GM21737 (cell line): ENCODE data around the gene ZNF365.
"Not testable (repeated sequence)": the region's sequence is repeated elsewhere in the genome, so short reads cannot be mapped to it uniquely, and the experiment has no call there.

ENCODE experiments used
- ATAC-seq: cut with Tn5 transposase; IDR thresholded peaks from one replicate; pipeline ENCODE4 v1.9.1; 2021; ENCODE audit warnings: mild to moderate bottlenecking, moderate library complexity; ENCODE audit not compliant: unreplicated experiment

ZNF365 gene

DNA sequence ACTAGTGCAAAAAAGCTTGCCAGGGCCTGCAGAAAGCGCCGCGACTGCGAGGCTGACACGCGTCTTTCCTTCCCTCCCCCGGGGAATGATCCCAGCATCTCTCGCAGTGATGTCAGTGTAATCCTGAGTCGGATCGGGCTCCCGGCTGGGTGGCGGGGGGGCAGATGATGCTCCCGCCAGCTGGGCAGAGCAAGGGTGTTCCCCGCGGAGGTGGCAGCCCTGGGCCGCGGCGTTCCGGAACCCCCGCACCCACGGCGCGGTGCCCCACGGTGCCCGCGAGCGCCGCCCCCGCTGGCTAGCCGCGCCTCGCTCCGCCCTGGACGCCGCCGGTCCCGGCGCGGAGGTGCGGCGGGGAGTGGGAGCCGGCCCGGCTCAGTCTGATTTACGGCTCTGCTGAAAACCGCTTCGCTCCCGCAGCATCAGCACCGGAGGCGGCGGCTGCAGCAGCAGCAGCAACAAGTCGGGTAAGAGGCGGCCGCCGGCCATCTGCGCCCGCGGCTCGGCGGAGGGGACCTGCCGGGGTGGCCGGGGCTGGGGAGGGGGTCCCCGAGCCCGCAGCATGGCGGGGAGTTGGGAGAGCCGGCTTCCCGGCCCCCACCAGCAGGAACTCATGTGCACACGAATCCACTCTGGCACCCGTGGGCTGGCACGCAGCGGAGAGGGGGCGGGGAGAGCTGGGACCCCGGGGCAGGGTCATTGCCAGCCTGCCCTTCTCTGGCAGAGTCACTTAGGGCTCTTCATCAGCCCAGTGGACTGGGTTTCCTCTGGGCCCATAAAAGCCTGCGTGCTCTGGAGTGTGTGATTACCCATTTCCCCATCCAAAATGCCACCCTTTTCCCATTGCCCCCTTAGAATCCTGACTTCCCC is at the start of gene ZNF365:
Gene ZNF365 (plus strand): TSS at position 375 of the 867 bp plus-strand sequence. CDS start 1,825 bp downstream, outside the sequence.
- no peak for ATAC-seq

- ATAC-seq = no peak
Measured at GRCh38 chr10:62326176-62326575, 48.0 kb upstream of the ZNF365 start.

DNA sequence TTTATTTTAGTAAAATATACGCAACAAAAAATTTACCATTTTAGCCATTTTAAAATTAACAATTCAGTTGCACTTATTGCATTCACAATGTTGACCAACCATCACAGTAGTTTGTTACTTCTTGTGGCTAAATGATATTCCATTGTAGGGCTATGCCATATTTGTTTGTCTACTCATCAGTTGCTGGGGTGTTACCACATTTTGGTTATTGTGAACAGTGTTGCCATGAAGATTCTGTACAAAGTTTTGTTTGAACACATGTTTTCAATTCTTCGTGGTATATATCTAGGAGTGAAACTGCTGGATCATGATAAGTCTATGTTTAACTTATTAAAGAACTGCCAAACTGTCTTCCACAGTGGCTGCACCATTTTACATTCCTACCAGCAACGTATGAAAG is 46.3 kb upstream of the ZNF365 start:
- no peak for ATAC-seq

DNA sequence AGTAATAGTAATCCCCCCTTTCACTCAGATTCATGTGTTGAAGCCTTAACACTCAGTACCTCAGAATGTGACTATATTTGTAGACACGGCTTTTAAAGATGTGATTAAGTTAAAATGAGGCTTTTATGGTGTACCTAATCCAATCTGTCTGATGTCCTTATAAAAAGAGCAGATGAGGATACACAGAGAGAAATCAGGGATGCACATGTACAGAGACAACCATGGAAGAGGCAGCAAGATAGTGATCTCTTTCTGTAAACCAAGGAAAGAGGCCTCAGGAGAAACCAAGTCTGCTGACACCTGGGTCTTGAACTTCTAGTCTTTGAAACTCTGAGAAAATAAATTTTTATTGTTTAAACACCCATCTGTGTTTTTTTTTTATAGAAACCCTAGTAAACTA is 44.0 kb upstream of the ZNF365 start:
- no peak for ATAC-seq

DNA sequence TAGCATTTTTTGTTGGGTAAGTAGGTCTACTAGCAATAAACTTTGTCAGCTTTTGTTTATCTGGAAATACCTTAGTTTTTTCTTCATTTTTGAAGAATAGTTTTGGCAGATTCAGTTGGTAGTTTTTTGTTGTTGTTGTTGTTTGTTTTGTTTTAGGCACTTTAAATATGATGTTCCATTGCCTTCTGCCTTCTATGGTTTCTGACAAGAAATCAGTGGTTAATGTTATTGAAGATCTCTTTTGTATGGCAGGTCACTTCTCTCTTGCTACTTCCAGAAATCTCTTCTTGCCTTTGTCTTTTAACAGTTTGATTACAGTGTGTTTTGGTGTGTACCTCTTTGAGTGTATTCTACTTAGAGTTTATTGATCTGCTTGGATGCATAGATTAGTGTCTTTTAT is 41.8 kb upstream of the ZNF365 start:
- ATAC-seq = no peak

DNA sequence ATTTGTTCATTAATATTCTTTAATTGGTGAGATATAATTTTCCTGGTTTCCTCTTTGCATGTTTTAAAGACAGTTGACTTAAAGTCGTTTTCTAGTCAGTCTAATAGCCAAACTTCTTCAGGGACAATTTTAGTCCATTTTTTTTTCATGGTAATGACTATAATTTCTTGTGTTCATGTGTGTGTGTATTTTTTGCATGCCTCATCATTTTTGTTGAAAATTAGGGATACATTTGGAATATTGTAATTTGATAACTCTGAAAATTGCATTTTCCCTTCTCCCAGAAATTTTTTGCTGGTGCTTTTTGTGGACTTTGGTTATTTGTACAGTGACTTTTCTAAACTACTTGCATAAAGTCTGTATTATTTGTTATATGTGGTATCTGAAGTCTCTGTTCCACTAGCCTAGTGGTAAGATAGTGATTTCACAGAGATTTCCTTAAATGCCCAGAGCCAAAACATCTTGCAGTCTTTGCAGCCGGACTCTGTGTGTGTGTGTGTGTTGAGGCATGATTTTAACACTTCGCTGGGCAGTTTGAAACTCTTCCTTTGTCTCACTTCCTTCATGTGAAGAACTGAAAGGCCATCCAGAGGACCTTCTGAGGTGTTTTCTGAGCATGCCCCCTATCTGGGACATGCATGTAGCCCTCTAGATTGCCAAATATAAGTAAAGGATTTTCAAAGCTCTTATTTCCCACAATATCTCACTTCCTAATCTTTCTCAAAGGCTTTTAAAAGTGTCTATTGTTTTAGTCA is 40.9 kb upstream of the ZNF365 start:
- ATAC-seq = no peak

GRCh38 chr10:62333988-62334682 is 40.0 kb upstream of the ZNF365 start:
- ATAC-seq = no peak

DNA sequence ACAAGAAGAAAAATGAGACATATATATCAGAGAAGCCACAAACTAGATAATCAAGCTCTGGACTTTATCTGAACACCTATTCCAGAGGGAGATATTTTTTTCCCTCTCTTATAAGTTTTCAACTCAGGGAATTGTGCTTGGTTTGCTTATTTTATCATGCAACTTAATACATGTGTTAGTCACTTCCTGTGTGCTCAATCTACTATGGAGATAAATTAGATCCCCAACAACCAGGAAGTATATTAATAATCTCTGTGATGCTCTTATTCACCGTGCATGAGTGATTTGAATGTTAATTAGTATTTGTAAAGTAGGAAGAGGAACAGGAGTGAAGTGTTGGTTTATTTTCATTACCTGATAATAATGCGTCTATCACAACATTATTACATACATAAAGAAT is 38.8 kb upstream of the ZNF365 start:
- ATAC-seq = no peak

DNA sequence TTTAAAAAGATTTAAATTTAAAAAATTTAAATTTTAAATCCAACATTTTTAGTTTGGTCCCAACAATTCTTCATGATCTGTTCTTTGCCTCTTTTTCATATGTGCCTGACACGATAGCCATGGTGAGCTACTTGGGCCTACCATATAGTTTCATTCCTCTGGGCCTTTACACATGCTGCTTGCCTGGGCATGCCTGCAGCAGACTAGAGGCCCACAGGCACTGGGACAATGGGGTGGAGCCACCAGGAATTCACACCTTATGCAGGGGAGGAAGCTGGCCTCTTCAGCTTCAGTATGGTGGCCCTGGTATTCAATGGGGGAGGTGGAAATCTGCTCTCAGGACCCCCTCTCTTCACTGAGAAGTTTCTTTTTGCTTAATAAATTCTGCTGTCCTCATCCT is 37.8 kb upstream of the ZNF365 start:
- ATAC-seq = no peak

DNA sequence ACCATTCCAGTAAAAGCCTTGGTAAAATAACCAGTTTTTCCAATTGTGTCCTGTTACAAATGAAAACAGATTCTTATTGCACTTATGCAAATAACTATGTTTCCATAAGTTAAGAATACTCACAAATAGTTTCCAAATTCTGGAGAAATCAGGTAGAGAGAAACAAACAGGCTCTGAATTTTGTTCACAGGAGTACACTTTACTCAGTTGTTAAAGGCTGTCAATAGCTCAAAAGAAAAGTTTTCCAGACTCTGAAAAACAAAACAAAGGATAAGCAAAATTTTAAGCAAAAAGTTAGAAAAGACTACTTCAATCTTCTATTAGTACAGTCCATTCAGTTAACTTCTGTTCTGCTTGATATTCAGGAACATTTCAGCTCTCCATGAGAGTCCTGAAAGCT is 32.8 kb upstream of the ZNF365 start:
- ATAC-seq = no peak

DNA sequence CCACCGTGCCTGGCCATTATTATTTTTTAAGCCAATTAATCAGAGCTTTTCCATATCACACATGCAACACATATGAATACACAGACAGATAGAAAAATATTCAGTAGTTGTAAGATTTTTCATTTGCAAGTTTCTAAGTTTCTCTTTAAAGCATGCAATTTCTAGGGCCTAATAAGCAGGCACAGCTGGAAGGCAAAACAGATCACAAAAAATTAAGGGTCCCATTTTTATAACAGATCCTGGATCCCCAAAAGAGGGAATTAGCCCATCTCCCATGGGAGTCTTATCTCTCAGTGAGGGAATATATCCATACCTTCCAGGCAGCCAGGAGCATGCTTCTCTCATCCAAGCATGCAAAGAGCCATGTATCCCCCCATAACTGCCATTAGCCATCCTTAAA is 31.2 kb upstream of the ZNF365 start:
- ATAC-seq = no peak

GRCh38 chr10:62348029-62348428 is 26.1 kb upstream of the ZNF365 start:
- ATAC-seq = no peak

- no peak for ATAC-seq
Measured at GRCh38 chr10:62352356-62352970, 21.7 kb upstream of the ZNF365 start.

DNA sequence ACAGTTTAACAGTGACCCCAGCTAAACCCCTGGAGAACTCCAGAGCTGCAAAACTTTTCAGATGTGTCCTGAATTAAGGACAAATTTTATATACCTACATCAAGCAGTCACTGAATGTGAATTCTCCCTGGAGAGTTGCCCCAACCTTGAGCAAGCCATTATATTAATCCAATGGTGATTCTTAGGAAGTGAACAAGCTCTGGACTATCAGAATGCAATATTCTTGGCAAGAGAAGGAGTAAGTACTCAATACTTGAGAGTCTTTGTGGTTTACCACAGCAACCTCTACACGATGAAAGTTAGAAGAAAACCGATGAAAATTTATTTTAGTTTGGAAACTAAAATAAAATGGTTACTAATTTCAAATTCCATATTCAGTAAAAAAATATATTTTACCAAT is 19.3 kb upstream of the ZNF365 start:
- no peak for ATAC-seq

GRCh38 chr10:62356447-62356846 is 17.7 kb upstream of the ZNF365 start:
- ATAC-seq = no peak

DNA sequence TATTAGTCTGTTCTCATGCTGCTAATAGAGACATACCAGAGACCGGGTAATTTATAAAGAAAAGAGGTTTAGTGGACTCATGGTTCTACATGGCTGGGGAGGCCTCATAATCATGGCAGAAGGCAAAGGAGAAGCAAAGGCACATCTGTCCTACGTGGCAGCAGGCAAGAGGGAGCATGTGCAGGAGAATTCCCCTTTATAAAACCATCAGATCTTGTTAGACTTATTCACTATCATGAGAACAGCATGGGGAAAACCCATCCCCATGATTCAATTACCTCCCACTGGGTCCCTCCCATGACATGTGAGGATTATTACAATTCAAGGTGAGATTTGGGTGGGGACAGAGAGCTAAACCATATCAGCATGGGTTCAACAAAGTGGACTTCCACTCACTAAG is 16.0 kb upstream of the ZNF365 start:
- not testable (repeated sequence) for ATAC-seq

DNA sequence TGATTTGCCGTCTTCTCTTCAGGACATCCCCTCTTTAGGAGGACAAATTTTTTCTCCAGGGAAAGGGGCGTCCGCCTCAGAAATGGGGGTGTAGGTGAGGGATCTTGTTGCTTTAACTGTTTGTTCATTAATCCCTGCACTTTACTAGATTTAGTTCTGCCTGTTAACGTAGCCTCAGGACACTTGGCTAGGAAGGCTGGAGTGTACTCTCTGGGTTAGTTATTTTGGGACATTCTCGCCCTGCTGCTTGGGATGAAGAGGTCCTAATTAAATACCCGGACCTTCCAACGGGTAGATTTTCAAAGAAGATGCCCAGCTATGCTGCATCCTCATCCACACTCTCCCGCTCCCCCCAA is 552 bp upstream of the ZNF365 start:
- no peak for ATAC-seq

GRCh38 chr10:62374862-62375710 is 917 bp downstream of the ZNF365 start:
- ATAC-seq = no peak

- no peak for ATAC-seq
Measured at GRCh38 chr10:62376071-62377025, 2.2 kb downstream of the ZNF365 start.
